ENCODE results near the gene KIF26B. TPM values are rescaled to one million over a fixed set of nuclear protein-coding genes. Genes with fewer than 3 reads are reported as not detected.
A peak's percentile ranks its signal among the peaks of the same experiment; 100 is the strongest.

Gene KIF26B
- total RNA-seq, 6 experiments from 2014 or later = 0.31 to 0.55 (median 0.35) TPM

DNA sequence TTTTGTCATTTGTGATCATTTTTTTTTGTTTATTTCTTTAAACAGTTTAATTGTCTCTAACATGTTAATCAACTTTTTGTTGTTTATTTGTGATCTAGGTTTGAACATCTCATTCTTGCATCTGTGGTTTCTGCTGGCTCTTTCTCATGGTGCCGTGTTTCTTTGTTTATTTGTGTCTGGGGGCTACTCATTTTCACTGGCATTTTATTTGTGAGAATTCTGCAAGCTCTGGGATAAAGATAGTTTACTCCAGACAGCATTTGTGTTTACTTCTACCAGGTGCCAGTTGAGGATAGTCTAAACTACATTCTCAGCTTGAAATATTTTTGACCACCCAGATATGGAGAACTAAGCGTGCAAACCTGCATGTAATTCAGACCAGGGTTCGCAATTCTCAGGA lies 508.6 kb downstream of the KIF26B start:
- Histone ChIP-seq H3K27me3 (no peaks in the 10 kb centered on the region), H3K4me1 (no peaks in the 10 kb centered on the region), H3K4me3 (no peak overlapping the region), H3K27ac (no peak overlapping the region), H3K36me3 (no peaks in the 10 kb centered on the region), H3K9me3 (no peaks in the 10 kb centered on the region)
- DNase-seq (no peak), ATAC-seq (no peak)
- 78% methylated on average over 3 of the region's 3 CpGs for WGBS (ENCODE audit: insufficient coverage, low coverage, low lambda C conversion rate, missing lambda C conversion rate)
- intact Hi-C loops (cut with DNase I) = no loop called here
- TF ChIP-seq, protein P1, sequence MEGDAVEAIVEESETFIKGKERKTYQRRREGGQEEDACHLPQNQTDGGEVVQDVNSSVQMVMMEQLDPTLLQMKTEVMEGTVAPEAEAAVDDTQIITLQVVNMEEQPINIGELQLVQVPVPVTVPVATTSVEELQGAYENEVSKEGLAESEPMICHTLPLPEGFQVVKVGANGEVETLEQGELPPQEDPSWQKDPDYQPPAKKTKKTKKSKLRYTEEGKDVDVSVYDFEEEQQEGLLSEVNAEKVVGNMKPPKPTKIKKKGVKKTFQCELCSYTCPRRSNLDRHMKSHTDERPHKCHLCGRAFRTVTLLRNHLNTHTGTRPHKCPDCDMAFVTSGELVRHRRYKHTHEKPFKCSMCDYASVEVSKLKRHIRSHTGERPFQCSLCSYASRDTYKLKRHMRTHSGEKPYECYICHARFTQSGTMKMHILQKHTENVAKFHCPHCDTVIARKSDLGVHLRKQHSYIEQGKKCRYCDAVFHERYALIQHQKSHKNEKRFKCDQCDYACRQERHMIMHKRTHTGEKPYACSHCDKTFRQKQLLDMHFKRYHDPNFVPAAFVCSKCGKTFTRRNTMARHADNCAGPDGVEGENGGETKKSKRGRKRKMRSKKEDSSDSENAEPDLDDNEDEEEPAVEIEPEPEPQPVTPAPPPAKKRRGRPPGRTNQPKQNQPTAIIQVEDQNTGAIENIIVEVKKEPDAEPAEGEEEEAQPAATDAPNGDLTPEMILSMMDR (IDR thresholded peaks at IDR 0.05) = no peak
- no peak for TF ChIP-seq POLR2A (IDR thresholded peaks at IDR 0.05)

DNA sequence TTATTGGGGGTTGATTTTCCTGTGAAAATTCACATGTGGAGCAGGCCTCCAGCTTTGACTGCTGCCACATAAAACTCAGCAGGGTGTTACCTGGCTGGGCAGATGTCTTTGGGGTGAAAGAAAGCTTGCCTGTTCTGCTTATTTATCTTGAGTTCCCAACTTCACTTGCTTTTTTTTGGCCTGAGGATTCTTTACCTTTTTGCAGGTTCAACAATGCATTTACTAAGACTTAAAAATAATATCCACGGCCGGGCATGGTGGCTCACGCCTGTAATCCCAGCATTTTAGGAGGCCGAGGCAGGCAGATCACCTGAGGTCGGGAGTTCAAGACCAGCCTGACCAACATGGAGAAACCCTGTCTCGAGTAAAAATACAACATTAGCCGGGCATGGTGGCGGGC lies 509.1 kb downstream of the KIF26B start:
- no peaks in the 10 kb centered on the region for H3K36me3 ChIP-seq
- H3K4me3 ChIP-seq = no peak overlapping the region
- DNase-seq (no peak), ATAC-seq (no peak)
- 80% methylated on average over 5 of the region's 8 CpGs for WGBS (ENCODE audit: insufficient coverage, low coverage, low lambda C conversion rate, missing lambda C conversion rate)
- TF ChIP-seq, protein P1 (IDR thresholded peaks at IDR 0.05) = no peak
- no peak for TF ChIP-seq POLR2A (IDR thresholded peaks at IDR 0.05)
- no peaks in the 10 kb centered on the region for H3K9me3 ChIP-seq
- H3K27ac ChIP-seq = no peak overlapping the region
- no peaks in the 10 kb centered on the region for H3K27me3 ChIP-seq
- H3K4me1 ChIP-seq = no peaks in the 10 kb centered on the region
- intact Hi-C loops (cut with DNase I) = no loop called here

DNA sequence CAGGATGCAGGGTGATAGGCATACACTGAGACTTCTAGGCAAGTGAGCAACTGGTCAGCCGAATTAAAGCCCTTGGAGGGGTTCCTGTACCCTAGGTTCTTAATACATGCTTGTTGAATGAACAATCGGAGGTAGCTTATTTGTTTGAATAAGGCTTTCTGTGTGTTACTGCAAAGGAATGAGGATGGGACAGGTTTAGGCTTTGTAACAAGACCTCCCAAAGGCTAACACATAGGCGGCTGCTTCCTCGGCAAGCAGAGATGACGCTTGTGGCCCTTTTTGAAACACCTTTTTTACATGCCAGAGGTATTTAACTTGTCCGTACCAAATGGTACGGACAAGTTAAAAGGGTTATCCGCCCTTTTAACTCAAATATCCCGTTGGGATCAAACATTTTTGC lies 511.6 kb downstream of the KIF26B start:
- no peak overlapping the region for H3K4me3 ChIP-seq
- DNase-seq (no peak), ATAC-seq (no peak)
- TF ChIP-seq POLR2A (IDR thresholded peaks at IDR 0.05) = no peak
- TF ChIP-seq, protein P1 (IDR thresholded peaks at IDR 0.05) = no peak
- intact Hi-C loops (cut with DNase I) = no loop called here
- no peaks in the 10 kb centered on the region for H3K36me3 ChIP-seq
- WGBS (ENCODE audit: insufficient coverage, low coverage, low lambda C conversion rate, missing lambda C conversion rate) = 81% methylated on average over 7 of the region's 9 CpGs
- H3K27me3 ChIP-seq = no peaks in the 10 kb centered on the region
- no peak overlapping the region for H3K27ac ChIP-seq
- no peaks in the 10 kb centered on the region for H3K4me1 ChIP-seq
- no peaks in the 10 kb centered on the region for H3K9me3 ChIP-seq

DNA sequence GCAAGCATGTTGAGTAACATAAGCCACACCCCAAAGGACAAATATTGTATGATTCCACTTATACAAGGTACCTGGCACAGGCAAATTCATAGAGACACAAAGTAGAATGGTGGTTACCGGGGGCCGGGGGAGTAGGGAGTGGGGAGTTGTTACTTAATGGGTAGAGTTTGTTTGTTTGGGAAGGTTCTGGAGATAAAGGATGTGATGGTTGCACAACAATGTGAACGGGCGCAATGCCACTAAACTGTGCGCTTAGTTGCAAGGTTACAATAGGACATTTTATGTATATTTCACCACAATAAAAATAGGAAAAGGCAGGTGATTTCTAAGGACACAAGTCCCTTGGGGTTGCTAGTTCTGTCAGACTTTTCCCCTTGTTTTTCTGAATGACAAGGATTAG lies 516.6 kb downstream of the KIF26B start:
- peak in 1 of 3 donors; percentile 47 for DNase-seq
- intact Hi-C loops (cut with DNase I) = no loop called here
- TF ChIP-seq, protein P1 (IDR thresholded peaks at IDR 0.05) = no peak
- TF ChIP-seq POLR2A (IDR thresholded peaks at IDR 0.05) = no peak
- H3K4me3 ChIP-seq = no peak overlapping the region
- H3K9me3 ChIP-seq = no peaks in the 10 kb centered on the region
- H3K36me3 ChIP-seq = no peaks in the 10 kb centered on the region
- no peak overlapping the region for H3K27ac ChIP-seq
- 30% methylated on average over 5 of the region's 5 CpGs for WGBS (ENCODE audit: insufficient coverage, low coverage, low lambda C conversion rate, missing lambda C conversion rate)
- peak; percentile 38 to 80 (median 74) for ATAC-seq
- H3K27me3 ChIP-seq = no peaks in the 10 kb centered on the region
- H3K4me1 ChIP-seq = no peaks in the 10 kb centered on the region
